ENCODE results near the gene ENOX2.

The ENOX2 gene

DNA sequence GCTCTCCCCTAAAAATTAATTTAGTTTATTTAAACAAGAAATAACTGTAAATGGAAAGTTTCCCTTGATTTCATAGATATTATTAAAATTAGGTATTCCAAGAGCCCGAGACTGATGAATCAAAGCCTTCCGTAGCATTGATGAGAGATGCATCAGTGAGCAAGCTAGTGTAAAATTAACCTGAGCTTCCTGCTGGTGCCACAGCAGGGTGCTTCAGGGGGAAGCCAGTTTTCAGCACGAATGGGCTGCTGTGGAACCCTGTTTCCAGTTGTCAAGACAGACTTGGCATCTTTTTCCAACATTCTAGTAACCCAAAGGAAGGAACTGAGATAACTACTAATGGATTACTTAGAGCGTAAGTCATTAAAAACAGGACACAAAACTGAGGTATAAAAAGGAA is 279.5 kb downstream of the ENOX2 start:
- DNase-seq (ENCODE audit: low spot score), result no peak

DNA sequence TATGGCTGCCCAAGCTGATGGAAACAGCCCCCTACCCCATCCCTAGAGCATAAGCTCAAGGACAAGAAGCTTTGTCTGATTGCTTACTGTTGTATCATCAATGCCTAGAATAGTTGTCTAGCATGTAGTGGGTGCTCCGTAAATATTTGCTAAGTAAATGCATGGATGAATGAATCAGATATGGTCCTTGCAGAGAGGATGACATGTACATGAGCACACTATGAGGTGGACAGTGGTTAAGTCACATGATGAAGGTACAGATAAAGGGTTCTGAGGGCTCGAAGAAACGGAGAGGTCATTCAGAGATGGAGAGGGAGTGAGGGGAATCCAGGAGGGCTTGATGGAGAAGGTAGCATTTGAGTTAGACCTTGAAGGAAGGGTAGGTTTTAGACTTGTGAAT is 287.1 kb downstream of the ENOX2 start:
- no peak for DNase-seq (ENCODE audit: low spot score)

DNA sequence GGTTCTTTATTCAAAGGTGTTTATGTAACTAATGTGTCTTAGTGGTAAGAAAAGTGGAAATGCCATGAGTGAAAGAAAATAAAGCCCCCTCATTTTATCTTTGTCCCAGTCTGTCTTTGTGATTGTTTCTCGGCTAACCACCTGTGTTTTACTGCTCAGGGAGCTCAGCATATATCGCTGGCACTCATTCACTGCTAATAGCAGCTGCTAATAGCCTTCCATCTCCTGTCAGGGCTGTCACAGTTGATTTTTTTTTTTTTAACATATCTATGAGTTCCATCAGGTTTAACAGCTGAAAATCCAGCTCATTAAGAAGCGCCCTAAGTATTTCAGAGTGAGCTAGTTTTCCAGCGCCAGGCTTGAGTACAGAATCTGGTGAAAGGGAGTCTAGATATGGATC is 295.6 kb downstream of the ENOX2 start:
- DNase-seq (ENCODE audit: low spot score), result no peak

DNA sequence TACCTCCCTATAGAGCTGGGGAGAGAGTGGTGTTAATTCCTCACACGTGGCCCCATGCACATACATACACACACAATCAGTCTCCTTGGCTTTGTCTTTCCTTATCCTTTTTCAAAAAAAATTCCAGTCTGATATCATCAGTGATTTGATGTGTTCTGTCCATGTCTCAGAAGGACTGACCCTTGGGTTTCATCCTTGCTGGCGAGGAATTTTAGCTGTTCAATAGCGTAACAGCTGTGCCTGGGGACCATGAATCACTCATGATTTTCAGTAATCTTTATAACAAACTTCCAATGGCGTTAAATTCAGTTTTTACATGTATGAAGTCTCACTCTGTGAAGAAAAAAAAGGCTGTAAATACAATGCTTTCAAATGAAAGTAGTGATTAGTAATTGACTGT is 296.6 kb downstream of the ENOX2 start:
- no peak for DNase-seq (ENCODE audit: low spot score)

DNA sequence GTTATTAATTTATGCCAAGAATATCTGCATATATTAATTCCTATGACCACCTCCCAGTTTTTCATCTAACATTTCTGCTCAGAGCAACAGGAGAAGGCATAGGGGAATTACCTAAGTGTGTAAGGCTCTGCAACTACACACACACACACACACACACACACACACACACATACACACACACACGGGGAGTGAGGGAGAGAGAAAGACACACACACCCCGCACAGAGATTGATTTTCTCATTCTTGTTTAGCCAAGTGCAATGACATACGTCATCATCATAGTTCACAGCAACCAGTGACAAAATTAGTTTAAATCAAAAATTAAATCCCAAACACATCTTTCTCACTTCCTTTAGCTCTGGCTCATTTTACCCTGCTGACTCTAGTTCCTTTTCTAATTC is 298.1 kb downstream of the ENOX2 start:
- no peak for DNase-seq (ENCODE audit: low spot score)

DNA sequence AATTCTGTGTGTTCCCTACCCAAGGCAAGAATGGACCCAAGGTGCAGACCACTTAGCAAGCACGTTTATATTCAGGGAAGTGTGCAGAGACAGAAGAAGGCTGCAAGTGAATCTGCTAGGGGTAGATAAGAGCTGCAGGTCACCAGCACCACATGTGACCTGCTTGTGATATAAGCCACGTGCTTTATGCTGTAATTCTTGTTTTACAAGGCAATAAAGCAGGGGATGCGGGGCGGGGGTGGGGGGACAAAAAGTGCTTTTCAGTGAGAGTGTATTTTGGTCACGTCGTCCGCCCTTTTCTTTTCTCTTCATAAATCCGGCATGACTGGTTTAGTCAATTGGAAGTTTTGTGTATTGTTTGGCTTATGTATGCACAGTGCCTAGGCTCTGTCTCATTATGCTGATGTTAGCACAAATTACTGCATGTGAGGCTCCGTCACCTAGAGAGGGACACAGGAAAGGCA is 308.5 kb downstream of the ENOX2 start:
- DNase-seq (ENCODE audit: low spot score), result no peak

DNA sequence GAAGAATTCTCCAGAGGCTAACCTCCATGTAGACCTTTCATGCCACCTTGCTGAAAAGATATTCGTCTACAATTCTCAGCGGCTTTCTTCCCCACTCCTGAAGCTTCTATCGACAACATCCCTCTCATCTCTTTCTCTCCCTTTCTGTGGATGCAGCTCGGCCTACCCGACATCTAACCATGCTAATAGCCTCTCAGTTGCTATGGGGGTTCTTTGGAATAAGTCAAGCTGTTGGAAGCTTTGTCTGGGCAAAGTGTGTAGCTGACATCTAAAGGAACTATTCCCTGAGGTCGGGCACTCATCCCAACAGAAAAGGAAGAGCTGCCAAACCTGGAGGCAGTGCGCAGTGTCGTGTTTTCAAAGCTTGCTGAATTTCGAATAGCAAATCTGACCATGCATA is 309.1 kb downstream of the ENOX2 start:
- no peak for DNase-seq (ENCODE audit: low spot score)

DNA sequence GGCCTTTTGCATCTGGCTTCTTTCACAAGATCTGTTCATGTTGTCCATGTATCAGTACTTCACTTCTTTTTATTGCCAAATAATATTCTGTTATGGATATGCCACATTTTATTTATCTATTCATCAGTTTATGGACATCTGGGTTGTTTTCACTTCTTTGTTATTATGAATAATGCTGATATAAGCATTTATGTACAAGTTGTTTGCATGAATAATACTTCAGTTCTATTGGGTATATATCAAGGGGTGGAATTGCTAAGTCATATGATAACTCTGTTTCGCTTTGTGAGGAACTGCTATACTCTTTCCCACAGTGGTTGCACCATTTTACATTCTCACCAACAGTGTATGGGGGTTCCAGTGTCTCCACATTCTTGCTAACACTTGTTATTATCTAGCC is 310.8 kb downstream of the ENOX2 start:
- DNase-seq (ENCODE audit: low spot score), result no peak

DNA sequence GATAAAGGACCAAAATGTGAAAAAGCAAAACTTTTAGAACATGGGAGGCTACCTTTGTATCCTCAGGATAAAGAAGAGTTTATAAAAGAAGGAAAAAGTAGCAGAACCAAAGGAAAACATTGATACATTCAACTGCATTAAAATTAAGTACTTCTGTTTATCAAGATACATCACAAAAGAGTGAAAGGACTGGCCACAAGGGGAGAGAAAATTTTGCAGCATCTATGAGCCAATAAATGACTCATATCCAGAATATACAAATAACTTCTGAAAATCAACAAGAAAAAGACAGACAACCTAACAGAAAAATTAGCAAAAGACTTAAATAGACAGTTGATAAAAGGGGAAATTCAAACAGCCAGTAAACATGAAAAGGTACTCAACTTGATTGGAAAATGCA is 324.1 kb downstream of the ENOX2 start:
- no peak for DNase-seq (ENCODE audit: low spot score)

DNA sequence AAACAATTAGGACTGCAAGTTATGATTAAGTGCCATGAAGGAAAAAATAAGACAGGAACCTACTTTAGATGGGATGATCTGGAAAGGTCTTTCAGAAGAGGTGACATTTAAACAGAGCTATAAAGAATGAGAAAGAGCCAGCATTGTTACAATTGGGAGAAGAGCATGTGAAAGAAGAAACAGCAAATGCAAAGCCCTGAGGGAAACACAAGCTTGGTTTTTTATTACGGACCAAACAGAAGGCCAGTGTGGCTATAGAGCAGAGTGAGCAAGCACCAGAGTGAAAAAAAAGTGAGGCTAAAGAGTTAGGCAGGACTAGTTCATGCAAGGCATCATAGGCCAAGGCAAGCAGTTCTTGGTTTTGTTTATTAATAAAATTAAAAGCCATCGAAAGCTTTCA is 325.6 kb downstream of the ENOX2 start:
- DNase-seq (ENCODE audit: low spot score), result no peak

DNA sequence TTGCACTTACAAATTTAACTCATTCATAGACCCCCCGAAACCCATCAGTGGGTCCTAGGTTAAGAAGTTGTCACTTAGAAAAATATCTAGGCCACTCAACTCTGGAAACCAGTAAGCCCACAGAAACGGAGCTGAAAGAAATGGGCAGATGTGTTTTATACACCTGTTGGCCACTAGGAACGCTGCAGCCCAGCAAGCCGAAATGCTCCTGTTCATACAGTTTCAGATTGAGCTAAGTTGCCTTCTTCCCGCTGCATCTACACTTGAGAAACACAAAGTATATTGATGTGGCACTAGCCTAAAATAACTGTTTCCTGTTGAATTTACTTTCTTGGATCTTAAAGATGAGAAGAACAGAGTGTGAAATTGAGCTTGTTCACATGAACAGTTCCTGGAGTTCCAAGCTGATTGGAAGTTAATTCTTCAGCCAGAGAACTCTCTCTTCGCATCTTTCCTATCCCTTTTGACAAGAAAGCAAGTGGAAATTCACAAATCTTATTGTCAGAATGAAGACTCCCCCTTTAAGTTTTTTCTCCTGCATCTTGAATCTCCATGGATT is 327.1 kb downstream of the ENOX2 start:
- no peak for DNase-seq (ENCODE audit: low spot score)

Data from ecto neural progenitor cell (in vitro differentiated cells).